DMS79 treated with DMSO at 0.1 percent for 48 hours (cell line): ENCODE data around the gene SEMA5B.

ENCODE experiments used
- DNase-seq: peaks from one replicate; lab custom pipeline; 2025; lab: John Stamatoyannopoulos, UW

Gene SEMA5B

GRCh38 chr3:123058505-123058904, 30.9 kb upstream of the SEMA5B start:
- DNase-seq, result no peak

GRCh38 chr3:123055352-123055751, 27.8 kb upstream of the SEMA5B start:
- DNase-seq, result no peak

GRCh38 chr3:123054931-123055330, 27.4 kb upstream of the SEMA5B start:
- no peak for DNase-seq

GRCh38 chr3:123054109-123054778, 26.7 kb upstream of the SEMA5B start:
- no peak for DNase-seq

- DNase-seq, result no peak
Observed at GRCh38 chr3:123053107-123053506, 25.5 kb upstream of the SEMA5B start.

GRCh38 chr3:123050666-123051065, 23.1 kb upstream of the SEMA5B start:
- DNase-seq, result no peak

- DNase-seq, result no peak
Observed at GRCh38 chr3:123048480-123049237, 21.1 kb upstream of the SEMA5B start.

GRCh38 chr3:123047062-123047319, 19.4 kb upstream of the SEMA5B start:
- no peak for DNase-seq

GRCh38 chr3:123046262-123047061, 18.9 kb upstream of the SEMA5B start:
- DNase-seq, result no peak

GRCh38 chr3:123044981-123045763, 17.6 kb upstream of the SEMA5B start:
- no peak for DNase-seq

GRCh38 chr3:123042413-123042812, 14.8 kb upstream of the SEMA5B start:
- DNase-seq, result peak; percentile 58

- peak; percentile 74 for DNase-seq
Observed at GRCh38 chr3:123039178-123039577, 11.6 kb upstream of the SEMA5B start.

- DNase-seq, result peak; percentile 74
Observed at GRCh38 chr3:123038751-123039150, 11.2 kb upstream of the SEMA5B start.

GRCh38 chr3:123037015-123037375, 9.4 kb upstream of the SEMA5B start:
- no peak for DNase-seq

GRCh38 chr3:123036352-123037014, 8.9 kb upstream of the SEMA5B start:
- no peak for DNase-seq

GRCh38 chr3:123034996-123035395, 7.4 kb upstream of the SEMA5B start:
- DNase-seq, result no peak

- no peak for DNase-seq
Observed at GRCh38 chr3:123034120-123034519, 6.6 kb upstream of the SEMA5B start.

GRCh38 chr3:123032057-123032456, 4.5 kb upstream of the SEMA5B start:
- no peak for DNase-seq

GRCh38 chr3:123031051-123031450, 3.5 kb upstream of the SEMA5B start:
- peak; percentile 17 for DNase-seq

GRCh38 chr3:123028233-123028828, 768 bp upstream of the SEMA5B start:
- peak; percentile 89 for DNase-seq

- no peak for DNase-seq
Observed at GRCh38 chr3:123026565-123027291, 835 bp downstream of the SEMA5B start.
